Stimulated activated CD8-positive, alpha-beta memory T cell treated with anti-CD3 and anti-CD28 coated beads, Interleukin-7, amount 100 ng/mL, for 48 hours (primary cell): Measurements from ENCODE around the gene CNN2.
A peak's percentile ranks its signal among the peaks of the same experiment; 100 is the strongest.

Experiments
- DNase-seq, 2 donors: peaks; one replicate each; pipeline ENCODE4 v3.0.0-alpha.2; 2020; ENCODE audit warnings: low read depth in 1 of 2; ENCODE audit errors: extremely low read depth in 1 of 2

The CNN2 gene

DNA sequence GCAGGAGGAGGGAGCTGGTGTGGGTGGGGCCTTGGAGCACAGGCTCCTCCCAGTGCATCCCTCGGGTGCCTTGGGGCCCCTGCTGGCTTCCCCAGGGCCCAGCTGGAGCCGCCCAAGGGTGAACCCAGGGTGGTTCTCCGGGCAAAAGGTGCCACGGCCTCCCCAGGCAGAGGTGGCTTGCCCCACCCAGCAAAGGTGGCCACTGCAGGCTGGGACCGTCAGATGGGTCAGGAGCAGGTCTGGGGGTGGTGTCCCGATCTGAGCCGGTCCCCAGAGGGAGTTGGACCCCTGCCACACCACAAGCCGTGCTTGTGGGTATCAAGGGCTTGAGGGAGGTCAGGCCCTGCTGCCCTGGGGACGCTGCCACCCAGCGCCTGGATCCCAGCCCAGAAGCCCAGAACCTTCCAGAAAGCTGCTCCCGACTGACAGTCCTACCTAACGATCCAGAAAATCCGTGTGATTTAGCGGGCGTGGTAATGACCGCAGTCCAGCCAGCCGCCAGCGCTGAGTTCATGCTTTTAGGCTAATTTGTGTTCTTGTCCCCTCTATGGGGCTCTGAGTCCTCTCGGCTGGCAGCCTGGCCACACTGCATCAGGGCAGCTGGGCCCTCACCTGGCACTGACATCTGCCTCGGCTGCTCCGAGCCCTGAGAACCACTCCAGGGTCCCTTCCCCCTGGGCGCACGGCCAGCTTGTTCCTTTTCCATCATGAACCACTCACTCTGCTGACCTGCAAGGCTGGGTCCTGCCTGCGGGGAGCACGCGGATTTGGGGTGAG lies 31.2 kb upstream of the CNN2 start:
- no peak for DNase-seq

GRCh38 chr19:996051-996838 lies 30.2 kb upstream of the CNN2 start:
- peak in 1 of 2 donors; percentile 47 for DNase-seq

DNA sequence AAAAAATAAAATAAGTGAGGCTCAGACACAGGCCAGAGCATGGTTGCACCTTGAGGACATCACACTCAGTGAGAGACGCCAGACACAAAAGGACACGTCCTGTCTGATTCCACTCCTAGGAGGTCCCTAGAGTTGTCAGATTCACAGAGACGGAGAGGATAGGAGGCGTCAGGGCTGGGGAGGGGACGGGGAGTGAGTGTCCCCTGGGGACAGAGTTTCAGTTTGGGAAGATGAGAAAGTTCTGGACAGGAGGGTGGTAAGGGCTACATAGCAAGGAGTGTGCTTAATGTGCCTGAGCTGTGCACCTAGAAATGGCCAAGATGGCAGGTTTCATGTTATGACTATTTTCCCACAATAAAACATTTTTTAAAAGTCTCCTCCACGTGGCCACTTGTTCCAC lies 28.3 kb upstream of the CNN2 start:
- no peak for DNase-seq

DNA sequence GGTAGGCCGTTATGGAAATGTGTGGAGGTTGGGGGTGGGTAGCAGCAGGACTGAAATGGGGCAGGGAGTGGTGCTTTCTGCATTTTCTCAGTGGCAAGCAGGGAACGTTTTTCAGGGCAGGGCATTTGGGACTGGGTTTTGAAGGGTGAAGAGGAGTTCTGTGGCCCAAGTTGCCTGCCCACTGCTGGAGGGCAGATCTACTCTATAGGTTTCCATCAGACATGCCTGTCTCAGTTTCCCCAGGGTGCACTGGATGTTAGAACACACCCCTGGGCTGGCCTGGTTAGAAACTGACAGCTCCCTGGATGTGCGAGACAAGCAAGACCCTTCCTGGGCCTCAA lies 27.1 kb upstream of the CNN2 start:
- DNase-seq, result no peak

GRCh38 chr19:1000095-1000494 lies 26.3 kb upstream of the CNN2 start, which contains the start of gene GRIN3B:
Gene GRIN3B, plus strand, starts transcription at chr19:1000419. Its CDS starts 19 bp downstream, at chr19:1000438.
- DNase-seq, result peak in 1 of 2 donors; percentile 49

GRCh38 chr19:1000591-1001537 lies 25.5 kb upstream of the CNN2 start:
- no peak for DNase-seq

GRCh38 chr19:1001538-1002166 lies 24.8 kb upstream of the CNN2 start:
- peak in 1 of 2 donors; percentile 41 for DNase-seq

- no peak for DNase-seq
Measured at GRCh38 chr19:1002600-1002999, 23.8 kb upstream of the CNN2 start.

DNA sequence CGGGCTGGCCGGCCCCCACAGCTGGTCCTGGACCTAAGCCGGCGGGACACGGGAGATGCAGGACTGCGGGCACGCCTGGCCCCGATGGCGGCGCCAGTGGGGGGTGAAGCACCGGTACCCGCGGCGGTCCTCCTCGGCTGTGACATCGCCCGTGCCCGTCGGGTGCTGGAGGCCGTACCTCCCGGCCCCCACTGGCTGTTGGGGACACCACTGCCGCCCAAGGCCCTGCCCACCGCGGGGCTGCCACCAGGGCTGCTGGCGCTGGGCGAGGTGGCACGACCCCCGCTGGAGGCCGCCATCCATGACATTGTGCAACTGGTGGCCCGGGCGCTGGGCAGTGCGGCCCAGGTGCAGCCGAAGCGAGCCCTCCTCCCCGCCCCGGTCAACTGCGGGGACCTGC lies 23.1 kb upstream of the CNN2 start:
- no peak for DNase-seq

DNA sequence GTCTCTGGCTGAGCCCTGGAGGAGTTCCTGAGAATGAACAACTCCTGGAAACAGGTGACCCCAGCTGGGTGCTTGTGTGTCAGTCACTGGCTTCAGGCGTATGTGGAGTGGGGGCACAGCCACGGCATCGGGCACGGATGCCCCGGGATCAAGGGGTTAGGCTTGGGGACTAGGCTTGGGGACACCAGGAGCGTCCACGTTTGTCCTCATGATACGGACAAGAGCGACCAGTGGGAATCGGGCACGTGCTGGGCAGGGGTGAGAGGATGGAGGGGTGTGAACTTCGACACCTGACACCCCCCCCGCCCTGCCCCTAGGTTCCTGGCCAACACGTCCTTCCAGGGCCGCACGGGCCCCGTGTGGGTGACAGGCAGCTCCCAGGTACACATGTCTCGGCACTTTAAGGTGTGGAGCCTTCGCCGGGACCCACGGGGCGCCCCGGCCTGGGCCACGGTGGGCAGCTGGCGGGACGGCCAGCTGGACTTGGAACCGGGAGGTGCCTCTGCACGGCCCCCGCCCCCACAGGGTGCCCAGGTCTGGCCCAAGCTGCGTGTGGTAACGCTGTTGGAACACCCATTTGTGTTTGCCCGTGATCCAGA lies 22.1 kb upstream of the CNN2 start:
- no peak for DNase-seq

- DNase-seq, result no peak
Measured at GRCh38 chr19:1004803-1005664, 21.4 kb upstream of the CNN2 start.

GRCh38 chr19:1006711-1007398 lies 19.6 kb upstream of the CNN2 start:
- DNase-seq, result no peak

- no peak for DNase-seq
Measured at GRCh38 chr19:1007399-1008251, 18.8 kb upstream of the CNN2 start.

DNA sequence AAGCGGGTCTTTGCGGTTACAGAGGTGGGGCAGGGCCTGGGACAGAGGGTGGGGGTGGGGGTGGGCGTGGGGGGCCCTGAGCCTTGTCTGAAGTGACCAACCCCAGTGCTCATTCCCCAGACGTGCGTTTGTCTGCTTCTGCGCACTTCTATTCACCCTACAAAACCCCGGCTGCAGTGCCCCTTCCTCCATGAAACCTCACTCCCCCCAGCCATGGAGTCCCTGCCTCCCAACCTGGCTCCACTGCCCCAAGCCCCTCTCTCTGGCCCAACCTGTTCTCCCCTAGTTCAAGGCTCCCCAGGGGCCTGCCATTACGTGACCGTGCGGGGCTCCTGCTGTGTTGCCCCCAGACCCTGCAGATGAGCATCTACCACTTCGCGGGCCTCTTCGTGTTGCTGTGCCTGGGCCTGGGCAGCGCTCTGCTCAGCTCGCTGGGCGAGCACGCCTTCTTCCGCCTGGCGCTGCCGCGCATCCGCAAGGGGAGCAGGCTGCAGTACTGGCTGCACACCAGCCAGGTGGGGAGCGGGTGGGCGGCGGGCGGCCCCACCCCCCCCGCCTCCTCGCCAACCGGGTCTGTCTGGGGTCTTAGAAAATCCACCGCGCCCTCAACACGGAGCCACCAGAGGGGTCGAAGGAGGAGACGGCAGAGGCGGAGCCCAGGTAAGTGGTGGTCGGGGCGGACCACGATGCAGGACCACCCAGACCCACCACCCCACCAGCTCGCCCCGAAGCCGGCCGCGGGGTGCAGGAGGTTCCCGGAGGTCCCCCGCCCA lies 18.0 kb upstream of the CNN2 start:
- no peak for DNase-seq

- DNase-seq, result no peak
Measured at GRCh38 chr19:1009041-1009980, 17.1 kb upstream of the CNN2 start.

DNA sequence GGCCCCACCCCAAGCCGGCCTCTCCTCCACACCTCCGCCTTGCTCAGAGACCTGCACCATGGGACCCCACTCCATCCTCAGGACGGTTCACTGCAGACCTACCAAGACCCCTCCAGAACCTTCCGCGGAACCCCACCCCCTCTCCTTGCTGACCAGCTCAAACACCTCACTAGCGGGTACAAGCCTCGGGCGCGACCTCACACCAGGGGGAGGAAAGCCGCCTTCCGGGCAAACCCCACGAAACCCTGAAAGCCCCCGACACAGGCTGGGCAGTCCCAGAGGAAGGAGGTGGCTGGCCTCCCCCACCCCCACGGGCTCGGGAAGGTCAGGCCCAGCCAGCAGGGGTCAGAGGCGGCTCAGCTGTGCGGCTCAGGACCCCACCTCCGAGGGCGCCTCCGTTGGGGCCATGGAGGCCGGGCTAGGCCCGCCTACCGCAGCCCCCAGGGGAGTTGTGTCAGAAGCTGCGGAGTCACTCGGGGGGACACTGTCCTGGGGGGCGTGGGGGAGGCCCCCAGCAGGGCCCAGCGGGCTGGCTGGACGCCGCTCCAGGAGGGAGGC lies 16.3 kb upstream of the CNN2 start:
- DNase-seq, result no peak
